Measurements from ENCODE around the gene ZSWIM1.
A peak's percentile ranks its signal among the peaks of the same experiment; 100 is the strongest.

The ZSWIM1 gene

GRCh38 chr20:45933266-45934045, 52.4 kb downstream of the ZSWIM1 start:
- DNase-seq = peak; percentile 74

DNA sequence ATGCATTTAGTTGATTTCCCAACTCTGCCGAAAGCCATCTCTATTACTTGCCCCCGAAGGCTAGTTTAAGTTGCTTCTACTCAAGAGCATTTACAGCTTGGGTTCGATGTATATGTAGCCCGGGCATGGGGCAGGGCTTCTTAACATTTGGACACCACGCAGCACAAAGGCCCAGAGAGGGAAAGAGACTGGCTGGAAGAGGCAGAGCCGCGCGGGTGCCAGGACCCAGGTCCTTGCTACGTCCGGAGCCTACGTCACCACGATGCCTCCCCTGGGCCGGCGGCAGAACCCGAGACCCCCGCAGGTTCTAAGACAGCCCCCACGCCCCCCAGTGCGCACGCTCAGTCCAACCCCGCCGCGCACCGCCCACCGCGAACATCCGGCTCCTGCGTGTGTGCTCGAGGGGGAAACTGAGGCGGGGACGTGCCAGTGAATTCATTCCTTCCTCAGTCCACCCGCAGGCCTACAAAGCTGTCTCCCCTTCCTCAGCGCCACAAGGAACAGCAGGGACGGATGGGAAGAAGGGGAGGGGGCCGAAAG, 53.1 kb downstream of the ZSWIM1 start:
- peak; percentile 38 for DNase-seq
